BJ (cell line): Measurements from ENCODE around the gene IL12A. TPM values are rescaled to one million over a fixed set of nuclear protein-coding genes. Genes with fewer than 3 reads are reported as not detected.

Experiments used
- CTCF ChIA-PET: fragments of 350-600 bp; formaldehyde crosslinking; extraction: SDS; loops from one replicate; lab custom pipeline; 2021; ENCODE audit warnings: antibody characterized with exemption, inconsistent platforms; lab: Yijun Ruan, JAX
- POLR2A ChIA-PET: fragments of 300-600 bp; sonication (Branson Sonifier 250); formaldehyde crosslinking; extraction: SDS; loops from one replicate; lab custom pipeline; 2021; ENCODE audit warnings: antibody characterized with exemption; lab: Charles Lee
- DNase-seq: peaks from one replicate; pipeline ENCODE4 v3.0.0-alpha.2; 2011; ENCODE audit warnings: low read depth
- H3K27me3 ChIP-seq: 2 replicates; pipeline ENCODE4 v1.6.0; 2011; ENCODE audit warnings: low read length; ENCODE audit not compliant: control insufficient read depth, insufficient read depth
- H3K36me3 ChIP-seq: 2 replicates; pipeline ENCODE4 v1.5.1; 2011; ENCODE audit warnings: low read length; ENCODE audit not compliant: control insufficient read depth, insufficient read depth
- H3K4me3 ChIP-seq: 2 replicates; pipeline ENCODE4 v1.5.1; 2011; ENCODE audit warnings: low read depth, mild to moderate bottlenecking, control low read depth, low read length
- CTCF ChIP-seq: IDR thresholded peaks from 2 replicates; pipeline ENCODE4 v1.5.1; 2011; ENCODE audit warnings: low read depth, mild to moderate bottlenecking, control low read depth, inconsistent platforms, low read length, moderate library complexity; ENCODE audit not compliant: insufficient read depth
- polyA plus RNA-seq: library from polyadenylated mRNA; depleted of rRNA; stranded (reverse); fragments of >200 nt; gene quantifications from 2 replicates; pipeline ENCODE4 v1.2.3, GENCODE V29; 2011

The IL12A gene
- polyA plus RNA-seq, 1 experiment: 0.50 TPM

- Histone ChIP-seq H3K4me3 (no peak overlapping the region), H3K36me3 (no peaks in the 10 kb centered on the region), H3K27me3 (no peaks in the 10 kb centered on the region)
- no peak for TF ChIP-seq CTCF
- peak; percentile 95 for DNase-seq
- ChIA-PET CTCF (interaction anchor here (0.9 to 1.6 kb wide), 9 partner anchors 14 to 118 kb away, joined by 3 to 11 read pairs (median 3); partner anchors contain the start of gene IL12A), POLR2A (interaction anchor here (0.6 to 0.7 kb wide), 2 partner anchors 88 to 90 kb away, joined by 3 to 7 read pairs; no protein-coding TSS in a partner anchor)
Measured at GRCh38 chr3:159947220-159947619, 41.4 kb upstream of the IL12A start.

GRCh38 chr3:159948429-159949144, 40.0 kb upstream of the IL12A start:
- H3K27me3 ChIP-seq: no peaks in the 10 kb centered on the region
- H3K4me3 ChIP-seq: no peak overlapping the region
- POLR2A ChIA-PET: no interaction called here
- CTCF ChIA-PET: interaction anchor here (1.2 to 1.6 kb wide), 3 partner anchors 12 to 58 kb away, joined by 3 to 5 read pairs (median 4); no protein-coding TSS in a partner anchor
- DNase-seq: no peak
- H3K36me3 ChIP-seq: no peaks in the 10 kb centered on the region
- no peak for TF ChIP-seq CTCF

GRCh38 chr3:159950156-159950898, 38.3 kb upstream of the IL12A start:
- TF ChIP-seq CTCF: no peak
- ChIA-PET POLR2A (no interaction called here), CTCF (no interaction called here)
- Histone ChIP-seq H3K36me3 (no peaks in the 10 kb centered on the region), H3K27me3 (no peaks in the 10 kb centered on the region), H3K4me3 (no peak overlapping the region)
- no peak for DNase-seq

GRCh38 chr3:159951540-159951939, 37.1 kb upstream of the IL12A start:
- no peak for DNase-seq
- CTCF ChIA-PET: no interaction called here
- POLR2A ChIA-PET: no interaction called here
- H3K36me3 ChIP-seq: no peaks in the 10 kb centered on the region
- no peak overlapping the region for H3K4me3 ChIP-seq
- H3K27me3 ChIP-seq: no peaks in the 10 kb centered on the region
- TF ChIP-seq CTCF: no peak
